CD14-positive monocyte (primary cell): ENCODE results near the gene NUP43. TPM values are rescaled to one million over a fixed set of nuclear protein-coding genes. Genes with fewer than 3 reads are reported as not detected.
"Not testable (repeated sequence)": the region's sequence is repeated elsewhere in the genome, so short reads cannot be mapped to it uniquely, and the experiment has no call there.

Experiments used
- DNase-seq, 3 donors: peaks; one replicate each; pipeline ENCODE4 v3.0.0-alpha.2; 2011 to 2022
- H2AFZ ChIP-seq: 2 replicates; pipeline ENCODE4 v1.6.0; 2012; ENCODE audit warnings: mild to moderate bottlenecking, low read depth, low read length, inconsistent platforms; ENCODE audit not compliant: insufficient read depth, poor library complexity, severe bottlenecking
- H3K27ac ChIP-seq, 2 donors: 1 replicate in 1 of 2; 2 replicates in 1 of 2; pipeline ENCODE4 v1.5.1; 2012 to 2013; ENCODE audit warnings: low read length in 2 of 2, control low read depth in 1 of 2, inconsistent platforms in 1 of 2, low read depth in 1 of 2, mild to moderate bottlenecking in 1 of 2
- H3K27me3 ChIP-seq, 2 donors: one replicate each; pipeline versions ENCODE4 v1.6.0 to v1.6.1; 2011 to 2013; ENCODE audit warnings: low read length in 2 of 2; ENCODE audit not compliant: control insufficient read depth in 2 of 2, insufficient read depth in 2 of 2
- H3K36me3 ChIP-seq, 2 donors: replicated peaks in 1 of 2; 1 replicate in 1 of 2; 2 replicates in 1 of 2; pipeline versions ENCODE4 v1.5.1 to v1.6.1; 2012 to 2013; ENCODE audit warnings: low read length in 2 of 2, control low read depth in 1 of 2, inconsistent platforms in 1 of 2, mild to moderate bottlenecking in 1 of 2; ENCODE audit not compliant: insufficient read depth in 2 of 2, control insufficient read depth in 1 of 2
- H3K4me1 ChIP-seq, 2 donors: 1 replicate in 1 of 2; 2 replicates in 1 of 2; pipeline versions ENCODE4 v1.5.1 to v1.6.1; 2012 to 2013; ENCODE audit warnings: low read length in 2 of 2, control low read depth in 1 of 2, inconsistent platforms in 1 of 2, mild to moderate bottlenecking in 1 of 2, moderate library complexity in 1 of 2; ENCODE audit not compliant: insufficient read depth in 2 of 2, control insufficient read depth in 1 of 2
- H3K4me2 ChIP-seq: replicated peaks from 2 replicates; pipeline ENCODE3; 2012; ENCODE audit warnings: low read length, moderate library complexity, mild to moderate bottlenecking; ENCODE audit not compliant: poor library complexity, severe bottlenecking; ENCODE audit errors: extremely low read depth
- H3K4me3 ChIP-seq, 3 experiments: fragments of 200-600 bp in 1 of 3; sonication (generic) in 1 of 3; replicated peaks in 1 of 3; 1 replicate in 2 of 3; 2 replicates in 1 of 3; pipeline ENCODE4 v1.5.1; 2011 to 2013; ENCODE audit warnings: low read length in 3 of 3, mild to moderate bottlenecking in 3 of 3, control low read depth in 2 of 3, low read depth in 2 of 3, inconsistent platforms in 1 of 3, moderate library complexity in 1 of 3
- H3K79me2 ChIP-seq: 2 replicates; pipeline ENCODE4 v1.6.0; 2012; ENCODE audit warnings: mild to moderate bottlenecking, control low read depth, inconsistent platforms, low read length, moderate library complexity; ENCODE audit not compliant: insufficient read depth
- H3K9ac ChIP-seq: 2 replicates; pipeline ENCODE4 v1.6.0; 2017; ENCODE audit warnings: low read length, mild to moderate bottlenecking; ENCODE audit not compliant: insufficient read depth, poor library complexity, severe bottlenecking
- H3K9me3 ChIP-seq, 2 donors: replicated peaks in 1 of 2; 1 replicate in 1 of 2; 2 replicates in 1 of 2; pipeline versions ENCODE4 v1.5.1 to v1.6.1; 2012 to 2013; ENCODE audit warnings: low read length in 2 of 2, control low read depth in 1 of 2; ENCODE audit not compliant: control insufficient read depth in 1 of 2, insufficient read depth in 1 of 2
- H4K20me1 ChIP-seq: 2 replicates; pipeline ENCODE4 v1.6.0; 2012; ENCODE audit warnings: mild to moderate bottlenecking, low read length, control low read depth, moderate library complexity; ENCODE audit not compliant: insufficient read depth
- H3K27ac Mint-ChIP-seq, 7 donors: one replicate each; pipeline ENCODE4 v1.8.0; 2020; ENCODE audit warnings: mild to moderate bottlenecking in 7 of 7, mixed read lengths in 7 of 7, moderate library complexity in 6 of 7, inconsistent platforms in 2 of 7
- H3K27me3 Mint-ChIP-seq, 3 donors: one replicate each; pipeline ENCODE4 v1.8.0; 2021 to 2022; ENCODE audit warnings: low read depth in 3 of 3, mild to moderate bottlenecking in 3 of 3, mixed read lengths in 3 of 3, moderate library complexity in 3 of 3, inconsistent platforms in 1 of 3
- H3K36me3 Mint-ChIP-seq, 2 donors: one replicate each; pipeline ENCODE4 v1.8.0; 2020; ENCODE audit warnings: mixed read lengths in 2 of 2, inconsistent platforms in 1 of 2, mild to moderate bottlenecking in 1 of 2
- H3K4me1 Mint-ChIP-seq: one replicate; pipeline ENCODE4 v1.8.0; 2020; ENCODE audit warnings: mild to moderate bottlenecking, mixed read lengths
- H3K4me3 Mint-ChIP-seq, 2 donors: one replicate each; pipeline ENCODE4 v1.8.0; 2020; ENCODE audit warnings: mild to moderate bottlenecking in 2 of 2, mixed read lengths in 2 of 2, moderate library complexity in 1 of 2
- H3K9me3 Mint-ChIP-seq, 7 donors: one replicate each; pipeline ENCODE4 v1.8.0; 2020 to 2022; ENCODE audit warnings: mixed read lengths in 7 of 7, mild to moderate bottlenecking in 6 of 7, moderate library complexity in 6 of 7, inconsistent platforms in 2 of 7
- CTCF ChIP-seq: fragments of 200-600 bp; IDR thresholded peaks from one replicate; pipeline ENCODE4 v1.8.0; 2022; ENCODE audit warnings: antibody characterized with exemption, mild to moderate bottlenecking
- WGBS: methylation state at CpG from one replicate; pipeline ENCODE4 v1.1.5; 2013; ENCODE audit warnings: missing lambda C conversion rate; ENCODE audit not compliant: insufficient coverage; 5-methylcytosine and 5-hydroxymethylcytosine counted together
- intact Hi-C, 2 donors: fragments of 100-400 bp; cut with micrococcal nuclease; formaldehyde crosslinking; loops; one replicate each; pipeline versions ENCODE4 v1.15.0 to v1.15.1; 2023
- polyA plus RNA-seq, 3 donors: library from polyadenylated mRNA; depleted of rRNA in 1 of 3; unstranded in 2 of 3; stranded (reverse) in 1 of 3; fragments of 300-500 nt in 2 of 3; fragments of >200 nt in 1 of 3; fragmentation: Illumina TruSeq in 2 of 3; gene quantifications; 1 replicate in 2 of 3; 2 replicates in 1 of 3; pipeline ENCODE4 v1.2.3, GENCODE V29; 2012 to 2021

The NUP43 gene
- polyA plus RNA-seq, 3 donors: 4.5 to 7.2 (median 6.9) TPM

GRCh38 chr6:149749594-149750135 lies 3.3 kb upstream of the NUP43 start, which contains the start of gene PCMT1:
TSS of gene PCMT1 (plus strand) at chr6:149749741. CDS start at chr6:149749902, 161 bp downstream.
- Histone ChIP-seq H3K9ac (peak within 1 kb of the TSS; percentile 88), H3K27ac (peak within 1 kb of the TSS; percentile 89 to 97), H3K9me3 (no peaks in the 10 kb centered on the region), H4K20me1 (peaks cover 28% of the 10 kb centered on the region), H3K79me2 (peaks cover 73% of the 10 kb centered on the region), H3K4me2 (peak within 1 kb of the TSS; percentile 98), H3K27me3 (no peaks in the 10 kb centered on the region), H3K36me3 (no peaks in the 10 kb centered on the region), H3K4me1 (peaks cover 55 to 72% of the 10 kb centered on the region in 2 donors), H2AFZ (peak within 1 kb of the TSS; percentile 82), H3K4me3 (peak within 1 kb of the TSS; percentile 88 to 95 (median 92))
- Mint-ChIP-seq H3K9me3 (no peaks in the 10 kb centered on the region), H3K27ac (peak within 1 kb of the TSS; percentile 87 to 97 (median 94)), H3K4me1 (peaks cover 55% of the 10 kb centered on the region), H3K4me3 (peak within 1 kb of the TSS; percentile 91 to 93), H3K27me3 (no peaks in the 10 kb centered on the region), H3K36me3 (peaks cover 1 to 5% of the 10 kb centered on the region in 2 donors)
- no peak for TF ChIP-seq CTCF
- under 1% methylated on average over 58 of the region's 60 CpGs for WGBS
- DNase-seq: peak; percentile 93 to 96 (median 96)
- intact Hi-C loops: loop anchor here (5.0 kb wide), 1 partner anchor 32 kb away; the partner anchor contains the start of gene LATS1 (in 2 of the 2)

GRCh38 chr6:149749082-149749593 lies 2.8 kb upstream of the NUP43 start:
- Histone ChIP-seq H3K4me1 (peaks cover 49 to 67% of the 10 kb centered on the region in 2 donors), H3K27ac (peak overlapping the region; percentile 89 to 97), H3K9ac (peak overlapping the region; percentile 88), H3K4me3 (peak overlapping the region; percentile 22 to 95 (median 88)), H2AFZ (peak overlapping the region; percentile 57), H4K20me1 (peaks cover 23% of the 10 kb centered on the region), H3K79me2 (peaks cover 73% of the 10 kb centered on the region), H3K4me2 (peak overlapping the region; percentile 98)
- Mint-ChIP-seq H3K4me3 (peak overlapping the region; percentile 91 to 93), H3K27ac (peak overlapping the region; percentile 87 to 96 (median 94)), H3K4me1 (peaks cover 49% of the 10 kb centered on the region)
- DNase-seq, H3K36me3 Mint-ChIP-seq, H3K9me3 Mint-ChIP-seq, H3K27me3 ChIP-seq, H3K36me3 ChIP-seq, intact Hi-C loops, H3K9me3 ChIP-seq, H3K27me3 Mint-ChIP-seq: not testable (repeated sequence)
- 0% methylated on average over 25 of the region's 38 CpGs for WGBS

GRCh38 chr6:149745252-149745651 lies 1.1 kb downstream of the NUP43 start:
- H3K9me3 Mint-ChIP-seq, DNase-seq, H3K27me3 Mint-ChIP-seq, H3K9me3 ChIP-seq, H2AFZ ChIP-seq, intact Hi-C loops, H3K27me3 ChIP-seq, H4K20me1 ChIP-seq: not testable (repeated sequence)
- Histone ChIP-seq H3K27ac (peak overlapping the region in 1 of 2 donors; percentile 88), H3K4me3 (peak overlapping the region in 1 of 3 experiments; percentile 87), H3K79me2 (peaks cover 40% of the 10 kb centered on the region), H3K36me3 (peaks cover 26 to 32% of the 10 kb centered on the region in 2 donors), H3K4me2 (peak overlapping the region; percentile 89), H3K4me1 (peaks cover 14 to 28% of the 10 kb centered on the region in 2 donors), H3K9ac (peak overlapping the region; percentile 81)
- peak overlapping the region in 3 of 7 donors; percentile 15 to 95 (median 16) for H3K27ac Mint-ChIP-seq
- H3K36me3 Mint-ChIP-seq: peaks cover 29 to 34% of the 10 kb centered on the region in 2 donors
- 97% methylated on average over 5 of the region's 10 CpGs for WGBS
- H3K4me1 Mint-ChIP-seq: peaks cover 19% of the 10 kb centered on the region
- peak overlapping the region in 1 of 2 donors; percentile 98 for H3K4me3 Mint-ChIP-seq
